ENCODE data around the gene HSPA1B. TPM values are rescaled to one million over a fixed set of nuclear protein-coding genes. Genes with fewer than 3 reads are reported as not detected.
"Not testable (repeated sequence)": the region's sequence is repeated elsewhere in the genome, so short reads cannot be mapped to it uniquely, and the experiment has no call there.

The HSPA1B gene
- total RNA-seq, 1 donor from 2014 or later = 19.8 TPM

GRCh38 chr6:31811645-31812044 is 15.9 kb upstream of the HSPA1B start:
- Mint-ChIP-seq H3K9me3 (ENCODE audit: unreplicated experiment) (no peaks in the 10 kb centered on the region), H3K4me3 (ENCODE audit: unreplicated experiment) (no peak overlapping the region), H3K4me1 (ENCODE audit: unreplicated experiment) (peaks cover 8% of the 10 kb centered on the region), H3K36me3 (ENCODE audit: low read depth, unreplicated experiment) (no peaks in the 10 kb centered on the region), H3K27me3 (ENCODE audit: unreplicated experiment) (peaks cover 11% of the 10 kb centered on the region), H3K27ac (ENCODE audit: unreplicated experiment) (no peak overlapping the region)
- DNase-seq (ENCODE audit: low spot score) = no peak
- TF ChIP-seq CTCF (IDR thresholded peaks at IDR 0.05; ENCODE audit: unreplicated experiment) = no peak

GRCh38 chr6:31813465-31813849 is 14.1 kb upstream of the HSPA1B start:
- Mint-ChIP-seq H3K9me3 (ENCODE audit: unreplicated experiment) (no peaks in the 10 kb centered on the region), H3K4me3 (ENCODE audit: unreplicated experiment) (no peak overlapping the region), H3K27me3 (ENCODE audit: unreplicated experiment) (peaks cover 11% of the 10 kb centered on the region), H3K4me1 (ENCODE audit: unreplicated experiment) (peaks cover 18% of the 10 kb centered on the region), H3K36me3 (ENCODE audit: low read depth, unreplicated experiment) (no peaks in the 10 kb centered on the region), H3K27ac (ENCODE audit: unreplicated experiment) (no peak overlapping the region)
- no peak for TF ChIP-seq CTCF (IDR thresholded peaks at IDR 0.05; ENCODE audit: unreplicated experiment)
- no peak for DNase-seq (ENCODE audit: low spot score)

GRCh38 chr6:31814677-31815024 is 12.9 kb upstream of the HSPA1B start:
- no peaks in the 10 kb centered on the region for H3K36me3 Mint-ChIP-seq (ENCODE audit: low read depth, unreplicated experiment)
- peak; percentile 67 for DNase-seq (ENCODE audit: low spot score)
- H3K27ac Mint-ChIP-seq (ENCODE audit: unreplicated experiment) = peak overlapping the region; percentile 96
- peak overlapping the region; percentile 85 for H3K4me3 Mint-ChIP-seq (ENCODE audit: unreplicated experiment)
- H3K4me1 Mint-ChIP-seq (ENCODE audit: unreplicated experiment) = peaks cover 16% of the 10 kb centered on the region
- no peak for TF ChIP-seq CTCF (IDR thresholded peaks at IDR 0.05; ENCODE audit: unreplicated experiment)
- H3K27me3 Mint-ChIP-seq (ENCODE audit: unreplicated experiment) = peaks cover 11% of the 10 kb centered on the region
- H3K9me3 Mint-ChIP-seq (ENCODE audit: unreplicated experiment) = no peaks in the 10 kb centered on the region

GRCh38 chr6:31815025-31815838 is 12.3 kb upstream of the HSPA1B start, which contains the start of the genes HSPA1A and HSPA1L:
TSS of gene HSPA1A (plus strand) at chr6:31815543. CDS start at chr6:31815757, 214 bp downstream.
TSS of gene HSPA1L (minus strand) at chr6:31815283. CDS start at chr6:31811972, 3,311 bp downstream.
- peak within 1 kb of the TSS; percentile 96 for H3K27ac Mint-ChIP-seq (ENCODE audit: unreplicated experiment)
- no peak for TF ChIP-seq CTCF (IDR thresholded peaks at IDR 0.05; ENCODE audit: unreplicated experiment)
- H3K36me3 Mint-ChIP-seq (ENCODE audit: low read depth, unreplicated experiment) = no peaks in the 10 kb centered on the region

GRCh38 chr6:31817133-31817928 is 10.2 kb upstream of the HSPA1B start:
- H3K9me3 Mint-ChIP-seq (ENCODE audit: unreplicated experiment); DNase-seq (ENCODE audit: low spot score); H3K27me3 Mint-ChIP-seq (ENCODE audit: unreplicated experiment); H3K36me3 Mint-ChIP-seq (ENCODE audit: low read depth, unreplicated experiment); H3K27ac Mint-ChIP-seq (ENCODE audit: unreplicated experiment): not testable (repeated sequence)
- peak overlapping the region; percentile 56 for H3K4me3 Mint-ChIP-seq (ENCODE audit: unreplicated experiment)
- H3K4me1 Mint-ChIP-seq (ENCODE audit: unreplicated experiment) = peaks cover 15% of the 10 kb centered on the region

More at GRCh38 chr6:31815025-31815838, 12.3 kb upstream of the HSPA1B start, which contains the start of the genes HSPA1A and HSPA1L:
- Mint-ChIP-seq H3K4me1 (ENCODE audit: unreplicated experiment) (peaks cover 11% of the 10 kb centered on the region), H3K27me3 (ENCODE audit: unreplicated experiment) (peaks cover 7% of the 10 kb centered on the region), H3K9me3 (ENCODE audit: unreplicated experiment) (no peaks in the 10 kb centered on the region), H3K4me3 (ENCODE audit: unreplicated experiment) (peak within 1 kb of the TSS; percentile 85)
- peak; percentile 84 for DNase-seq (ENCODE audit: low spot score)

GRCh38 chr6:31817929-31818511 is 9.5 kb upstream of the HSPA1B start:
- not testable (repeated sequence) for H3K36me3 Mint-ChIP-seq (ENCODE audit: low read depth, unreplicated experiment); H3K27me3 Mint-ChIP-seq (ENCODE audit: unreplicated experiment); H3K9me3 Mint-ChIP-seq (ENCODE audit: unreplicated experiment); H3K27ac Mint-ChIP-seq (ENCODE audit: unreplicated experiment); DNase-seq (ENCODE audit: low spot score)
- Mint-ChIP-seq H3K4me3 (ENCODE audit: unreplicated experiment) (peak overlapping the region; percentile 56), H3K4me1 (ENCODE audit: unreplicated experiment) (peaks cover 20% of the 10 kb centered on the region)
